ENCODE results near the gene VWA8. TPM values are rescaled to one million over a fixed set of nuclear protein-coding genes. Genes with fewer than 3 reads are reported as not detected.

Gene VWA8
- polyA plus RNA-seq, 1 of the 3 experiments (the other 2 are of a cell fraction), result 5.5 TPM

DNA sequence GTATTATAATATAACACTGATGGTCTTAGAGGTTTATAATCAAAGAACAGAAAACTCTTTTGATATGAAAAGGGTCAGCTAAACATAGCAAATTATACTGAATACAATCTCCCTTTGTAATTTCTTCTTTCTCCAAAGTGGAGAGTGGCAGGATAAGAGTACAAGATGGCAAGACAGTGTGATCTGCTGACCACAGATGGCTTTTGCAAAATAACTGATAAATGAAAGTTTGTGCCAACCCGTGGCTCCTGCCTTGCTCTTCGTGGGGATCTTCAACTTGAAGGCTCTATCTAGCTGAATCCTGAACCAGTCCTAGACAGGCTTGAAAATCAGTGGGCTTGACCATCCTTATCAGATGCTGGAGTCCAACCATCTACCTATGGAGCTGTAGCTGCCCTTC lies 185.7 kb downstream of the VWA8 start:
- 72% methylated on average over 2 of the region's 2 CpGs for WGBS (ENCODE audit: low lambda C conversion rate)
- no peak overlapping the region for H3K9ac ChIP-seq
- no peak for TF ChIP-seq SIN3A (IDR thresholded peaks at IDR 0.05; ENCODE audit: borderline replicate concordance, low read depth, low read length)
- TF ChIP-seq, protein P1, sequence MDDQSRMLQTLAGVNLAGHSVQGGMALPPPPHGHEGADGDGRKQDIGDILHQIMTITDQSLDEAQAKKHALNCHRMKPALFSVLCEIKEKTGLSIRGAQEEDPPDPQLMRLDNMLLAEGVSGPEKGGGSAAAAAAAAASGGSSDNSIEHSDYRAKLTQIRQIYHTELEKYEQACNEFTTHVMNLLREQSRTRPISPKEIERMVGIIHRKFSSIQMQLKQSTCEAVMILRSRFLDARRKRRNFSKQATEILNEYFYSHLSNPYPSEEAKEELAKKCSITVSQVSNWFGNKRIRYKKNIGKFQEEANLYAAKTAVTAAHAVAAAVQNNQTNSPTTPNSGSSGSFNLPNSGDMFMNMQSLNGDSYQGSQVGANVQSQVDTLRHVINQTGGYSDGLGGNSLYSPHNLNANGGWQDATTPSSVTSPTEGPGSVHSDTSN (IDR thresholded peaks at IDR 0.05), result no peak
- TF ChIP-seq, protein P2, sequence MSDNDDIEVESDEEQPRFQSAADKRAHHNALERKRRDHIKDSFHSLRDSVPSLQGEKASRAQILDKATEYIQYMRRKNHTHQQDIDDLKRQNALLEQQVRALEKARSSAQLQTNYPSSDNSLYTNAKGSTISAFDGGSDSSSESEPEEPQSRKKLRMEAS (IDR thresholded peaks at IDR 0.05; ENCODE audit: low read depth), result no peak
- TF ChIP-seq POLR2AphosphoS5 (IDR thresholded peaks at IDR 0.05; ENCODE audit: low read depth, low read length), result no peak
- TF ChIP-seq NRF1 (IDR thresholded peaks at IDR 0.05; ENCODE audit: low read depth, low read length), result no peak
- TF ChIP-seq GATA2 (CRISPR knock-in tag; IDR thresholded peaks at IDR 0.05), result no peak
- TF ChIP-seq FOXM1 (IDR thresholded peaks at IDR 0.05; ENCODE audit: low read depth), result no peak
- no peak for TF ChIP-seq JUND (IDR thresholded peaks at IDR 0.05)
- TF ChIP-seq TAF1 (IDR thresholded peaks at IDR 0.05; ENCODE audit: borderline replicate concordance, low read depth, low read length), result no peak
- no peak for TF ChIP-seq EP300 (IDR thresholded peaks at IDR 0.05; ENCODE audit: borderline replicate concordance in 1 of 2, low read depth in 1 of 2, low read length in 1 of 2)
- TF ChIP-seq, protein P3, sequence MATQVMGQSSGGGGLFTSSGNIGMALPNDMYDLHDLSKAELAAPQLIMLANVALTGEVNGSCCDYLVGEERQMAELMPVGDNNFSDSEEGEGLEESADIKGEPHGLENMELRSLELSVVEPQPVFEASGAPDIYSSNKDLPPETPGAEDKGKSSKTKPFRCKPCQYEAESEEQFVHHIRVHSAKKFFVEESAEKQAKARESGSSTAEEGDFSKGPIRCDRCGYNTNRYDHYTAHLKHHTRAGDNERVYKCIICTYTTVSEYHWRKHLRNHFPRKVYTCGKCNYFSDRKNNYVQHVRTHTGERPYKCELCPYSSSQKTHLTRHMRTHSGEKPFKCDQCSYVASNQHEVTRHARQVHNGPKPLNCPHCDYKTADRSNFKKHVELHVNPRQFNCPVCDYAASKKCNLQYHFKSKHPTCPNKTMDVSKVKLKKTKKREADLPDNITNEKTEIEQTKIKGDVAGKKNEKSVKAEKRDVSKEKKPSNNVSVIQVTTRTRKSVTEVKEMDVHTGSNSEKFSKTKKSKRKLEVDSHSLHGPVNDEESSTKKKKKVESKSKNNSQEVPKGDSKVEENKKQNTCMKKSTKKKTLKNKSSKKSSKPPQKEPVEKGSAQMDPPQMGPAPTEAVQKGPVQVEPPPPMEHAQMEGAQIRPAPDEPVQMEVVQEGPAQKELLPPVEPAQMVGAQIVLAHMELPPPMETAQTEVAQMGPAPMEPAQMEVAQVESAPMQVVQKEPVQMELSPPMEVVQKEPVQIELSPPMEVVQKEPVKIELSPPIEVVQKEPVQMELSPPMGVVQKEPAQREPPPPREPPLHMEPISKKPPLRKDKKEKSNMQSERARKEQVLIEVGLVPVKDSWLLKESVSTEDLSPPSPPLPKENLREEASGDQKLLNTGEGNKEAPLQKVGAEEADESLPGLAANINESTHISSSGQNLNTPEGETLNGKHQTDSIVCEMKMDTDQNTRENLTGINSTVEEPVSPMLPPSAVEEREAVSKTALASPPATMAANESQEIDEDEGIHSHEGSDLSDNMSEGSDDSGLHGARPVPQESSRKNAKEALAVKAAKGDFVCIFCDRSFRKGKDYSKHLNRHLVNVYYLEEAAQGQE (IDR thresholded peaks at IDR 0.05; ENCODE audit: low read depth, low read length), result no peak
- TF ChIP-seq TCF12 (IDR thresholded peaks at IDR 0.05), result no peak
- no peak for TF ChIP-seq MXI1 (IDR thresholded peaks at IDR 0.05; ENCODE audit: low read depth, low read length)
- no peak for TF ChIP-seq GABPA (IDR thresholded peaks at IDR 0.05; ENCODE audit: low read depth)
- TF ChIP-seq RFX5 (IDR thresholded peaks at IDR 0.05; ENCODE audit: low read length), result no peak
- H3K4me1 ChIP-seq (ENCODE audit: control insufficient read depth in 1 of 2, insufficient read depth in 2 of 2, low read depth in 1 of 2, low read length in 1 of 2), result peaks cover 0 to 4% of the 10 kb centered on the region in 2 experiments; a peak in 2 of 4 replicates
- ChIA-PET POLR2A (no interaction called here), CTCF (no interaction called here)
- DNase-seq, result no peak
- H3K79me2 ChIP-seq (ENCODE audit: insufficient read depth), result no peaks in the 10 kb centered on the region
- no peaks in the 10 kb centered on the region for H4K20me1 ChIP-seq (ENCODE audit: insufficient read depth)
- no peaks in the 10 kb centered on the region for H3K27me3 ChIP-seq (ENCODE audit: insufficient read depth)
- H3K27ac ChIP-seq (ENCODE audit: low read depth in 2 of 2, low read length in 1 of 2), result no peak overlapping the region; a peak in 1 of 4 replicates
- no peak overlapping the region for H3K4me3 ChIP-seq (ENCODE audit: low read depth in 2 of 2, low read length in 1 of 2)
- H2AFZ ChIP-seq (ENCODE audit: low read depth), result no peak overlapping the region
- peaks cover 6% of the 10 kb centered on the region for H3F3A ChIP-seq (replicated peaks; ENCODE audit: insufficient read depth)
- H3K4me2 ChIP-seq, result no peak overlapping the region
- peaks cover 3 to 5% of the 10 kb centered on the region in 2 experiments for H3K36me3 ChIP-seq (replicated peaks in 1 of 2; ENCODE audit: control insufficient read depth in 1 of 2, insufficient read depth in 2 of 2, low read length in 1 of 2)
- H3K9me2 ChIP-seq, result no peaks in the 10 kb centered on the region
- no peaks in the 10 kb centered on the region for H3K9me3 ChIP-seq
